ENCODE data around the gene EIF4G3.
"Not testable (repeated sequence)": the region's sequence is repeated elsewhere in the genome, so short reads cannot be mapped to it uniquely, and the experiment has no call there.

Gene EIF4G3

DNA sequence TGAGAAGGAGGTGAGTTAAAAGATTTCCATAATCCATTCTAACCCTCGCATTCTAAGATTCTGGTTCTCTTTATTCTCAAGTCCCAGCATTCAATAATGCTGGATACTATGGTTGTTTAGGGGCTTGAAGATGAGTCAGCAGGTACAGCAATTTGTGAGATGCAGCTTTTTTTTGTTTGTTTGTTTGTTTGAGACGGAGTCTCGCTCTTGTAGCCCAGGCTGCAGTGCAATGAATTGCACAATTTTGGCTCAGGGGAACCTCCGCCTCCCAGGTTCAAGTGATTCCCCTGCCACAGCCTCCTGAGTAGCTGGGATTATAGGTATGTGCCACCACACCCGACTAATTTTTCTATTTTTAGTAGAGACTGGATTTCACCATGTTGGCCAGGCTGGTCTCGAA is 23.3 kb downstream of the EIF4G3 start:
- no peak overlapping the region for H3K4me3 ChIP-seq (ENCODE audit: low read length)
- no peak for TF ChIP-seq ZNF274 (IDR thresholded peaks at IDR 0.05; ENCODE audit: low read depth, low read length)

DNA sequence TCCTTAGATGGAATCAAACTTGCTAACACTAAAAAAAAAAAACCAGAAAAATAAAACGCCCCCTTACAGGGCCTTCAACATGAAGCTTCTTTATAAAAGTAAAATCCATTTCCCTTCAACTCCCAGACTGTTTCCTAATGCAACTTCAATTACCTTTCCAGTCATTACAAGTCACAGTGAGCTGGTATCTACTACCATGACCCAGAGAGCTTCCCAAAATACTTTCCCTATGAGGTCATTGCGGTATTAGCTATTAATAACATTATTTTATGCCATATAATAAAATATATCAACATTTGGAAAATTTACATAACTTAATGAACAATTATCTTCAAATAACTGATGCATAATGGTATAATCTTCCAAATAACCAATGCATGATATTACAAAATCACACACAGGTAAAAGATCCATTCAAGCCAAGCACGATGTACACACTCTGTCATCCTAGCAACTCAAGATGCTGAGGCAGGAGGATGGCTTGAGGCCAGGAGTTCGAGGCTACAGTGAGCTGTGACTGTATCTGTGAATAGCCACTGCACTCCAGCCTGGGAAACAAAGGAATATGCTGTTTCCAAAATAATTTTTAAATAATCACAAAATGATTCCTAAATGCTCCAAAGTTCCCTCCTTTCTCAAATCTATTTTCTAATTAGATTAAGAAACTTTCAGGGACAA is 24.1 kb downstream of the EIF4G3 start:
- TF ChIP-seq ZNF274 (IDR thresholded peaks at IDR 0.05; ENCODE audit: low read depth, low read length) = no peak
- H3K4me3 ChIP-seq (ENCODE audit: low read length) = no peak overlapping the region

DNA sequence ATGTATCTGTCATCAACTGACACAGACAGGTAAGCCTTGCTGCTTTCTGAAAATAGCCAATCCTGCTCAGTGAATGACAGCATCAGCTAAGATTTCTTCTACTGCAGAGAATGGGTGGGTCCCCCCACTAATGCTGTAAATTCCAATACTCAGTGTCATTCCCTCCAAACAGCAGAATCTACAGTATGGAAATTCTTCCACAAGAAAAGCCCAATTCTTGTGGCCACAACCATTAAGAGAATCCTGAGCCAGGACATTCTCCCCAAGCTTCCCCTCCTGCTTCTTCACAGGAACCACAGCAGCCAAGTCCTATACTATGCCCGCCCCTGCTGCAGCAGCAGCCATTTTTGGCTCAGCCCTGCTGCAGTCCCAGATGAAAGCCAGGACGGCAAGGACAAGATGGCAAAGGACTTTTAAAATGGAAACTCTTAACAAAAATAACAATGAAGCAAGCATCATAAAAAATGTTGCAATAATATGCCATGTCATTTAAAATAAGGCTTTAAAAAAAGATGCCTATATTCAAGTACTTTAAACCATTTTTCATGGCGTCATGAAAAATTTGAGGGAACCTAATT is 26.8 kb downstream of the EIF4G3 start:
- no peak for TF ChIP-seq ZNF274 (IDR thresholded peaks at IDR 0.05; ENCODE audit: low read depth, low read length)
- no peak overlapping the region for H3K4me3 ChIP-seq (ENCODE audit: low read length)

DNA sequence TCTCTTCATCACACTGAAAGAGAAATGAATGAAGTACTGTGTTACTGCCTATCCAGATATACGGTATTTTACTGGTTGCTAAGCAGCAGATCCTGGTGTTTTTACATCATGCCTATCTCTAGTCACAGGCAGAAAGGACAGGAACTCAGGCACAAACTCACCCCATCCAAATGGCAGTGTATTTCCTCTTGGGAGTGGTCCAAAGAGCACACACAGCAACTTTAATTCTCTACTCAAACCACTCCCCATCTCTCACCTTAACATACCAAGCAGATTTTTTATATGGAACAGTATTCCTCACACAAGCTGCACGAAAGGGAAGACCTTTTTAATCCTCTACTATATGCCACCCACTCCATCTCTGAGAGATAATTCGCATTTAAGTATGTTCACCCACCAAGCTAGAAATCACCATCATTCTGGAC is 27.3 kb downstream of the EIF4G3 start:
- no peak overlapping the region for H3K4me3 ChIP-seq (ENCODE audit: low read length)
- no peak for TF ChIP-seq ZNF274 (IDR thresholded peaks at IDR 0.05; ENCODE audit: low read depth, low read length)

DNA sequence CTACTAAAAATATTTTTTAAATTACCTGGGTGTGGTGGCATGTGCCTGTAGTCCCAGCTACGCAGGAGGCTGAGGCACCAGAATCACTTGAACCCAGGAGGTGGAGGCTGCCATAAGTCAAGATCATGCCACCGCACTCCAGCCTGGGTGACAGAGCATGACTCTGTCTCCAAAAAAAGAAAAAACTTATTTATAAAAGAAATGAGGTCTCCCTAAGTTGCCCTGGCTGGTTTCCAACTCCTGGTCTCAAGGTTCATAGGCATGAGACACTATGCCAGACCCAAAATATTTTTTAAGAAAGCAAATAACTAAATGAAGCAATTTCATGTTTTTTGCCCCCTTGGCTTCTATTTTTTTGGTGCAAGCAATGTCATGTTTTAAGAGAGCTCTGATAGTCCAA is 32.9 kb downstream of the EIF4G3 start:
- no peak for TF ChIP-seq ZNF274 (IDR thresholded peaks at IDR 0.05; ENCODE audit: low read depth, low read length)
- H3K4me3 ChIP-seq (ENCODE audit: low read length) = no peak overlapping the region

DNA sequence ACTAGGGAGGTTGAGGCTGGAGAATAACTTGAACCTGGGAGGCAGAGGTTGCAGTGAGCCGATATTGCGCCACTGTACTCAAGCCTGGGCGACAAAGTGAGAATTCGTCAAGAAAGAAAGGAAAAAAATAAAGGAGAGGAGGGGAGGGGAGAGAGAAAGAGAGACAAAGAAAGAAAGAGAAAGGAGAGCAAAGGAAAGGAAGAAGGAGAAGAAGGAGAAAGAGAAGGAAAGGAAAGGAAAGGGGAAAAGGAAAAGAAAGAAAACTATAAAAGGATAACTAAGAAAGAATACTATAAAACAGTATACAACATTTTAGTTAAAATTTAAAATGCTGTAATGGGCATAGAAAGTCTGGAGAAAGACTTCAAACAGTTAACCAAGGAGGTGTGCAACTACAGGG is 33.6 kb downstream of the EIF4G3 start:
- no peak overlapping the region for H3K4me3 ChIP-seq (ENCODE audit: low read length)
- no peak for TF ChIP-seq ZNF274 (IDR thresholded peaks at IDR 0.05; ENCODE audit: low read depth, low read length)

DNA sequence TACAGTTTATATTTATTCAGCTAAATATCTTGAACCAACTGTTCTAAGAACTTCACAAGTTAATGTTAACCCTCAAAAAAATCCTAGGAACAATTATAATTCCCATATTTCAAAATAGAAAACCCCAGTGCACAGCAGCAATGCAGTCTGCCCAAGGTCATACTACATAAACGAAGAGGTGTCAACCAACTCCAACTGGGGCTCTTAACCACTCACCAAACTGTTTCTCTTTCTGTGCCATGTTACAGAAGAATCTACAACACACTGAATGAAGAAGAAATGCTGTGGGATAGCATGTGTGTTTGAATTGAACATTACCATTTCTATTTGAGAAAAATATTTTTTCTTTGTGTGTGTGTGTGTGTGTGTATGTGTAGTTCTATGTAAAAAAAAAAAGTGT is 35.7 kb downstream of the EIF4G3 start:
- no peak overlapping the region for H3K4me3 ChIP-seq (ENCODE audit: low read length)
- TF ChIP-seq ZNF274 (IDR thresholded peaks at IDR 0.05; ENCODE audit: low read depth, low read length) = no peak

DNA sequence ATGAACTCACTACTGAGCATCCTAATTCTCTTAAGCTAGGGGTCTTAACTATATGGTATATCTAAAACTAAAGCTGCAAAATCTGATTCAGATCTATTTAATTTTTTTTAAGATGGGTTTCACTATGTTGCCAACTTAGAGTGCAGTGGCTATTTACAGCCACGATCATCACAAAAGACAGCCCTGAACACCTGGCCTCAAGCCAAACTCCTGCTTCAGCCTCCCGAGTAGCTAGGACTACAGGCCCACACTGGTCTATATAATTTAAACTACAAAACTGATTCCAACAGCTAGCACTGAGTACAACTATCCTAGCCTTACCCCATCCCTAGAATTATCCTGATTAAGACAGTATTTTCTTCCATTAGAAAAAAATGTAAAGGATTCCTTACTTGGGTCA is 37.1 kb downstream of the EIF4G3 start:
- no peak for TF ChIP-seq ZNF274 (IDR thresholded peaks at IDR 0.05; ENCODE audit: low read depth, low read length)
- H3K4me3 ChIP-seq (ENCODE audit: low read length) = no peak overlapping the region

DNA sequence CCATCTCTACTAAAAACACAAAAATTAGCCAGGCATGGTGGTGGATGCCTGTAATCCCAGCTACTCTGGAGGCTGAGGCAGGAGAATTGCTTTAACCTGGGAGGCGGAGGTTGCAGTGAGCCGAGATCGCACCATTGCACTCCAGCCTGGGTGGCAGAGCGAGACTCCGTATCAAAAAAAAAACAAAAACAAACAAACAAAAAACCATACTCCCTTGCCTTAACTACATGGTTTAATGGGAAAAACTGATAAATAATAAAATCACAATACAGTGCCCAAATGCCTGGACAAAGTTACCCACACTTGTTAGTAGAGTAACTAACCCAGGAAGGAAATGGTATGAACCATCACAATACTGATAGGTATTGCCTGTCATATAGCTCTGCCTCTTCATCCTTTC is 40.4 kb downstream of the EIF4G3 start:
- not testable (repeated sequence) for H3K4me3 ChIP-seq (ENCODE audit: low read length)

DNA sequence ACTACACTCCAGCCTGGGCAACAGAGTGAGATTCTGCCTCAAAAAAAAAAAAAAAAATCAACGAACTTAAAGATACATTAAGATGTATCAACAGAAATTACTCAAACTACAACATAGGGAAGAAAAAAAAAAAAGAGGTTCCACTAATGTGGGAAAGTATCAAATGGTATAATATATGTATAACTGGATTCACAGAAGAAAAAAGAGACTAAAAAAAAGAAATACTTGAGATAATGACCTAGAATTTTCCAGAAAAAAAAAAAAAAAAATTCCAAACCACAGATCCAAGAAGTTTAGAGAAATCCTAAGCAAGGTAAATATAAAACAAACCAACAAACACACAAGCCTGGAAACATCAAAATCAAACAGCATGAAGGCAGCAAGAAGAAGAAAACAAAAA is 45.5 kb downstream of the EIF4G3 start:
- no peak overlapping the region for H3K4me3 ChIP-seq (ENCODE audit: low read length)
- TF ChIP-seq ZNF274 (IDR thresholded peaks at IDR 0.05; ENCODE audit: low read depth, low read length) = no peak

DNA sequence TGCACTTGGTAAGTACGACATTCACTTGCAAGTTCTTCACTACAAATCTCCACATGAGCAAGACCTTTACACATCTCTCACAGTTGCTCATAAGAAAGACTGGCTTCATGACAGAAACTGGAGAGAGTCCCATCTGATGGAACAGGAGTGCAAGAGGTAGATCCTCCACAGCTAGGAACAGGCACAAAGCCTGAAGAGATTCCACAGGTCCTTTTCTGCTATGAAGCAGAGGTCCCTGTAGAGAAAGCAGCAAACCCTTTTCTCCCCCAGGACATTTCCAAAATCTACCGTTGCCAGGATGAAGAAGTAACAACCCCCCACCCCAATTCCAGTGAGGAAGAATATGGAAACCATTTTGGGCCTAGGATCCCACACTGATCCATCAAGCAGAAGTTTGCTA is 47.3 kb downstream of the EIF4G3 start:
- TF ChIP-seq ZNF274 (IDR thresholded peaks at IDR 0.05; ENCODE audit: low read depth, low read length) = no peak
- H3K4me3 ChIP-seq (ENCODE audit: low read length) = no peak overlapping the region

DNA sequence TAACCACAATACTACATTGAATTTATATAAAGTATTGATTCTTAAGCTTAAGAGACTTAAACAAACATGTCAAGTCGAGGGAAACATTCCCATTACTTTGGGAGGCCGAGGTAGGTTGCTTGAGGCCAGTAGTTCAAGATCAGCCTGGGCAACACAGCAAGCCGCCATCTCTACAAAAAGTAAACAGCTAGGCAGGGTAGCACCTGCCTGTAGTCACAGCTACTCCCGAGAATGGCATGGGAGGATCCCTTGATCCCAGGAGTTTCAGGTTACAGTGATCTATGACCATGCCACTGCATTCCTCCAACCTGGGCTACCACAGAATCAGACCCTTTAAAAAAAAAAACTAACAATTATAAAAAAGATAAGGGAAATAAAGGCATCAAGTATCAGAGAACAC is 50.4 kb downstream of the EIF4G3 start:
- no peak overlapping the region for H3K4me3 ChIP-seq (ENCODE audit: low read length)
- TF ChIP-seq ZNF274 (IDR thresholded peaks at IDR 0.05; ENCODE audit: low read depth, low read length) = no peak

DNA sequence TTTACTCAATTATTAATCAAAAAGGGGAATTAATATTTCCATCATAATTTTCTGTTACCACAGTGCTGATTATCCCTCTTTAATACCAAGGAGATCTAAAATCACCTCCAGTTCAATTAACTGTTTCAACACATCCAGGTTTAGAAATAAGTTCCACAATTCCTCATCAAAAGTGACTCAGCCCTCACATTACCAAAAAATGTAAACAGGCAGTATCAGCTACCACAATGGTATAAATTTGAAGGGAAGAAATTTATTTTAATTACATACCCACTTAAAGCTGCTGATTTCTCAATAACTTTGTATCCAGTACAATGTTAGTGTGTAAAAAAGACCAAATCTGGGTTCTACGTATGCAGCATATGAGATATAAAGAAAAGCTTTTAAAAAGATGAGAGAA is 51.9 kb downstream of the EIF4G3 start:
- no peak overlapping the region for H3K4me3 ChIP-seq (ENCODE audit: low read length)
- no peak for TF ChIP-seq ZNF274 (IDR thresholded peaks at IDR 0.05; ENCODE audit: low read depth, low read length)

DNA sequence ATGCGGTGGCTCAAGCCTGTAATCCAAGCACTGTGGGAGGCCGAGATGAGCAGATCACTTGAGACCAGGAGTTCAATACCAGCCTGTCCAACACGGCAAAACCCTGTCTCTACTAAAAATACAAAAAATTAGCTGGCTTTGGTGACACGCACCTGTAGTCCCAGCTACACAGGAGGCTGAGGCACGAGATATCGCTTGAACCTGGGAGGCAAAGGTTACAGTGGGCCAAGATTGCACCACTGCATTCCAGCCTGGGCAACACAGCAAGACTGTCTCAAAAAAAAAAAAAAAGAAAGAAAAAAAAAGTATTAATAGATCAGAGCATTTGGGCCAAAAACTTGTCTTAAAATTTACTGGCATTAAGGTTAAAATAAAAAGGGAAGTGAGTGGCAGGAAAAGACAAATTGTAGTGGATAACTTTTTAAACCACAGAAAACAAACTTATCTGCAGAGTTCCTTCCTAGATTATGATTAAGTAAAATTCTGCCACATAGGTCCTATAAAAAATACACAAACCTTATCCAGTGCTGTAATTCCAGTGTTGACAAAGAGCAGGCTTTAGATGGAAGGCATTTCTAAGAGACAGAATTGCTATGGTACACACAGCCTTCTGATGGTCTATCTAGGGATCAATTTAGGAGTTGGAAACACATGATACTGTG is 53.3 kb downstream of the EIF4G3 start:
- H3K4me3 ChIP-seq (ENCODE audit: low read length) = no peak overlapping the region
- no peak for TF ChIP-seq ZNF274 (IDR thresholded peaks at IDR 0.05; ENCODE audit: low read depth, low read length)

DNA sequence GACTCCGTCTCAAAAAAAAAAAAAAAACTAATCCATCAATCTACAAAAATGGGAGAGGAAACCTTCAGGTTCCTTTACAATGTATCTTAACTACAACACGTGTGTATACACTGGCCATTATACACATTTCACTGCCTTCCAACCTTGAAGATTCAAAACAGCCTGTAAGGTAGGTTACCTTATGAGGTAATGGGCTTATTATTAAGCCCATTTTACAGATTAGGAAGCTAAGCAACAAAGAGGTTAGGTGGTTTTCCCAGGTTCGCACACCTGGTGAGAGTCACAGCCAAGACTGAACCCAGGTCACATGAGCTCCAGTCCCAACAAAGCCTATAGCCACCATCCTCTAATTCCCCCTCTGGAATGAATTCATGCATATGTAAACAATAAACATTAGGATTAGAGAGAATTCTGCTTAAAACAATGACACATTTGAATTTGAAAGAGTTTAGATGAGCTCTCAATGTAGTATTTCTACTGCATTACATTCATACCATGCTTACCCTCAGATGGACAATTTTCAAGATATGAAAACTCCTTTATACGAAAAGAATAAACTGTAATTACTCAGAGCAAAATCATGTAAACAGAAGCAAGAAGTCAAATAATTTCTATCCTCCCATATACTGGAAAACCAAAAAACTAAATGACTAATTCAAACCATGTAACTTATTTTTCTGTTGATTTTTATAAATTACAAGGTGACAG is 54.8 kb downstream of the EIF4G3 start:
- no peak overlapping the region for H3K4me3 ChIP-seq (ENCODE audit: low read length)
- no peak for TF ChIP-seq ZNF274 (IDR thresholded peaks at IDR 0.05; ENCODE audit: low read depth, low read length)

All from GM08714 (cell line).